T-helper 2 cell treated with Interferon-gamma antibody and Interleukin-4, amounts not matched to agents 5 μg/mL and 100 μg/mL, for 36 hours (primary cell): ENCODE results near the gene IL27RA.
"Not testable (repeated sequence)": the region's sequence is repeated elsewhere in the genome, so short reads cannot be mapped to it uniquely, and the experiment has no call there.

Experiments used
- DNase-seq: peaks from one replicate; pipeline ENCODE4 v3.0.0; 2021; ENCODE audit warnings: low spot score
- H3K27ac Mint-ChIP-seq: one replicate; pipeline ENCODE4 v1.8.0; 2021; ENCODE audit warnings: mild to moderate bottlenecking, mixed read lengths
- H3K27me3 Mint-ChIP-seq: one replicate; pipeline ENCODE4 v1.8.0; 2021; ENCODE audit warnings: low read depth, mixed read lengths
- H3K36me3 Mint-ChIP-seq: one replicate; pipeline ENCODE4 v1.8.0; 2021; ENCODE audit warnings: low read depth, mixed read lengths
- H3K4me1 Mint-ChIP-seq: one replicate; pipeline ENCODE4 v1.8.0; 2021; ENCODE audit warnings: low read depth, mixed read lengths
- H3K4me3 Mint-ChIP-seq: one replicate; pipeline ENCODE4 v1.8.0; 2022; ENCODE audit warnings: mild to moderate bottlenecking, moderate library complexity, mixed read lengths
- H3K9me3 Mint-ChIP-seq: one replicate; pipeline ENCODE4 v1.8.0; 2021; ENCODE audit warnings: mixed read lengths

Gene IL27RA

DNA sequence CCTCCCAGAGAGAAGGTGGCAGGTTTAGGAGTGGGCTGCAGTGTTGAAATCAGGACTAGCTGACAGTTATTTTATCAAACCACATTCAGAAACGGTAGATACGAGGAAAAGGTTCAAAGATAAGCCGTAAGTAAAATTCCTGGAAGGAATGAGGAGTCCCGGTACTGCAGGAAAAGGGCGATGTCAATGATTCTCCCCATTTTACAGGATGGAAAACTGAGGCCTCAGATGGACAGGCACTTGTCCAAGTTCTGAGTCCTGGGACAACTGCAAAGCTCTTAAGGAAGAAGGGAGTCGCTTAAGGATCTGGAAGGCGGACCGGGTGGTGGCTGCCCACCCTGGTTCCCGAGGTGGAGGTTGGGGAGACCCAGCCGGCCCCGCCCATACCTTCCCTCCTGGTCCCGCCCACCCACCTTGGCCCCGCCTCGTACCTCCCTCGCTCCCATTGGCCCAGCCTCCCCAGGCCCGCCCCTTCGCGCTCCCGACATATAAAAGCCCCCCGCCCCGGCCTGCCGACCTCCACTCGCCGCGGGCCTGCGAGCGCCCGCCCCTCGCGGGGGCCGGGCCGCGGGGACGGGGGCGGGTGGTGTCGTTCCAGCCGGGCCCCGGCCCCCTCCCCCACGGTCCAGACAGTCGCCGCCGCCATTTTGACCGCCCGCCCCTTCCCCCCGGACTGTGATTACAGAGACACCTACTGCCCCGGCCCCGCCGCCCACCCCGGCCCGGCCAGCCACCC lies 26.0 kb upstream of the IL27RA start:
- Mint-ChIP-seq H3K4me1 (peaks cover 35% of the 10 kb centered on the region), H3K9me3 (no peaks in the 10 kb centered on the region), H3K27me3 (no peaks in the 10 kb centered on the region), H3K4me3 (peak overlapping the region; percentile 77), H3K36me3 (peaks cover 4% of the 10 kb centered on the region), H3K27ac (peak overlapping the region; percentile 99)
- DNase-seq, result peak; percentile 83

DNA sequence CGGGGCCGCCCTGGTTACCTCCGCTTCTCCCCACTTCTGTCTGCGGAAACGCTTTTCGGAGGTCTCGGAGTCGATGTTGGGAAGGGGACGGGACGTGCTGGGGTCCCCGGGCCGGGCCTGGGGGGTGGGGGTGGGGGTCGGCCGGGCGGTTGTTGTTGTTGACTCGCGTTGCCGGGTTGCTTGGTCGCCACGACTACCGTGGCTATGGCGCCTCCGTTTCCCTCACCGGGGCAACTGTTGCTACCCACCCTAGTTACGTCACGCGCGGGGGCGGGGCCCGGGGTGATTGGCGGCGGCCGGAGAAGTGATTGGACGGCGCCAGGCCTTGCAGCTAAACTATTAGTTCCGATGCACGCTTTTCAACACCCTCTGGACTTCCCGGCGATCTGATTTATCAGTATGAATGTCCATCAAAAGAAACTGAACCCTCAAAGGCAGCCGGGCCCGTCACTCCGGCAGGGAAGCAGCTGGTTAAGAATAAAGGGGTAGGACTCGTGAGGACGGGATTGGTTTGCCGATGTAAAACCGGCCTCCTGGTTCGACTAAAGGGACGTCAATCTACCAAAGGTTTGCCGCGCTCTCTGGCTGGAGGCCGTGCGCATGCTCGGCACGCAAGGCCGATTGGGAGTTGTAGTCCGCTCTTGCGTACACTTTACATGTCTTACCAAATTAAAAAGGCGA lies 25.3 kb upstream of the IL27RA start, which contains the start of gene RFX1:
RFX1 (minus strand) TSS at position 236 of the 681 bp plus-strand sequence. CDS start 12,477 bp downstream, outside the sequence.
- no peaks in the 10 kb centered on the region for H3K27me3 Mint-ChIP-seq
- H3K9me3 Mint-ChIP-seq, result no peaks in the 10 kb centered on the region
- peak within 1 kb of the TSS; percentile 99 for H3K27ac Mint-ChIP-seq
- H3K4me3 Mint-ChIP-seq, result peak within 1 kb of the TSS; percentile 89
- H3K4me1 Mint-ChIP-seq, result peaks cover 30% of the 10 kb centered on the region
- DNase-seq, result peak; percentile 99
- peaks cover 1% of the 10 kb centered on the region for H3K36me3 Mint-ChIP-seq

DNA sequence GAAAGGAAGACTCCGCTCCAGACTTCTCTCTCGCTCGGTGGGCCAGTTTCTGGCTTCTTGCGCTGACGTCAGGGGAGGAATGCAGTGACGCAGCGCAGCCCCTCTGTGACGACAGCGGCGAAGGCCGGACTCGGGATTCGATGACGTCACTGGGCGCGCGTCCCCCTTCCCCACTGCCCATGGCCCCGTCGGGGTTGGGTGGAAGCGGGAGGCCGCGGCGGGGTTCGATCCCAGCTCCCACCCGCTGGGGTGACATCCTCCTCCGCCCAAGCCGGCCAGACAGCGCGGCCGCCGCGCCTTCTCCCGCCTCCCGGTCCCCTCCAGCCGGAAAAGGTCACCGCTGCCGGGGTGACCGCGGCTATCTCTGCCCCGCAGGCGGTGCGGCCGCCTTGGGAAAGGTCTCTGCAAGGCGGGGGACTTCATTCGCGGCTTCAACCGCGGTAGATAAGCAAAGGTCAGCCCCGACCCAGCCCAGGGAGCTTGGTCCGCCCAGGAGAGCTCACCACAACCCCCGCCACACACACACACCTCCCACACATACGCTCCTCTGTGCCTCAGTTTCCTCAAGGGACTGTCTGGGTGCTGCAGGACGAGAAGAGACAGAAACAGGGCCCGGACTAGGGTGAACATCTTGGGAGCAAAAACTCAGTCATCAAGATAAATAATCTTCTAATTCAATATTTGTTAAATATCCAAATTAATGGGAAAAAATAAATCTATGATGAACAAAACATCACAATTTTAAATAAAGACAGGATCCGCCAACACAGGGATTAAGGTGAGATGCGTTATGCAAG lies 24.6 kb upstream of the IL27RA start:
- Mint-ChIP-seq H3K9me3 (no peaks in the 10 kb centered on the region), H3K4me3 (peak overlapping the region; percentile 89), H3K27me3 (no peaks in the 10 kb centered on the region), H3K27ac (peak overlapping the region; percentile 99), H3K36me3 (no peaks in the 10 kb centered on the region), H3K4me1 (peaks cover 28% of the 10 kb centered on the region)
- DNase-seq, result no peak

DNA sequence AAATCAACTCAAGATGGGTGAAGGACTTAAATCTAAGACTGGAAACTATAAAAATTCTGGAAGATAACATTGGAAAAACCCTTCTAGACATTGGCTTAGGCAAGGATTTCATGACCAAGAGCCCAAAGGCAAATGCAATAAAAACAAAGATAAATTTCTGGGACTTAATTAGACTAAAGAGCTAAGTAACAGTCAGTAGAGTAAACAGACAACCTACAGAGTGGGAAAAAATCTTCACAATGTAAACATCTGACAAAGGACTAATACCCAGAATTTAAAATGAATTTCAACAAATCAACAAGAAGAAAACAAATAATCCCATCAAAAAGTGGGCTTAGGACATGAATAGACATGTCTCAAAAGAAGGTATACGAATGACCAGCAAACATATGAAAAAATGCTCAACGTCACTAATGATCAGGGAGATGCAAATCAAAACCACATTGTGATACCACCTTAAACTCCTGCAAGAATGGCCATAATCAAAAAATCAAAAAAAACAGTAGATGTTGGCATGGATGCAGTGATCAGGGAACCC lies 19.1 kb upstream of the IL27RA start:
- H3K27me3 Mint-ChIP-seq, result no peaks in the 10 kb centered on the region
- no peak for DNase-seq
- H3K4me1 Mint-ChIP-seq, result peaks cover 4% of the 10 kb centered on the region

DNA sequence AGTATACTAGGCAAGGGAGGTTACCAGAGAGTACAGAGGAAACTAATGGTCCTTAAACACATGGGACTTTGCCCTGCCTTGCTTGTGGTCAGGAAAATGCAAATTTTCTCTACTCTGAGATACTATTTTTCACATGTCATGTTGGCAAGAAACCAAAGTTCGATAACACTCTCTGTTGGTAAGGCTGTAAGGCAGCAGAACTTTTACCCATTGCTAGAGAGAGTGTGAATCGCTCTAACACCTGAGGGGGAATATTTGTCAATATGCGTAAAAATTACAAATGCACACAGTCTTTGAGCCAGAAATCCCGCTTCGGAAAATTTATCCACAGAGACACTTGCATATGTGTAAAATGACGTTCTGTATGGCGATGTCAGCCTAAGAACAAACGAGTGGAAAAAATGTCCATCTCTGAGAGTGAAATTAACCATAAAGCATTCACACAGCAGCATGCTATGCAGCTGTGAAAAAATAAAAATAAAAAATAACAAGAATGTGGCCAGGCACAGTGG lies 16.0 kb upstream of the IL27RA start:
- no peak overlapping the region for H3K4me3 Mint-ChIP-seq
- DNase-seq, result no peak
- H3K36me3 Mint-ChIP-seq, result no peaks in the 10 kb centered on the region
- no peaks in the 10 kb centered on the region for H3K9me3 Mint-ChIP-seq
- H3K27ac Mint-ChIP-seq, result no peak overlapping the region
- H3K4me1 Mint-ChIP-seq, result peaks cover 7% of the 10 kb centered on the region
- H3K27me3 Mint-ChIP-seq, result no peaks in the 10 kb centered on the region

More for the DNA sequence above, 19.1 kb upstream of the IL27RA start:
- H3K36me3 Mint-ChIP-seq, result no peaks in the 10 kb centered on the region
- H3K9me3 Mint-ChIP-seq, result no peaks in the 10 kb centered on the region
- H3K4me3 Mint-ChIP-seq, result no peak overlapping the region
- H3K27ac Mint-ChIP-seq, result no peak overlapping the region

DNA sequence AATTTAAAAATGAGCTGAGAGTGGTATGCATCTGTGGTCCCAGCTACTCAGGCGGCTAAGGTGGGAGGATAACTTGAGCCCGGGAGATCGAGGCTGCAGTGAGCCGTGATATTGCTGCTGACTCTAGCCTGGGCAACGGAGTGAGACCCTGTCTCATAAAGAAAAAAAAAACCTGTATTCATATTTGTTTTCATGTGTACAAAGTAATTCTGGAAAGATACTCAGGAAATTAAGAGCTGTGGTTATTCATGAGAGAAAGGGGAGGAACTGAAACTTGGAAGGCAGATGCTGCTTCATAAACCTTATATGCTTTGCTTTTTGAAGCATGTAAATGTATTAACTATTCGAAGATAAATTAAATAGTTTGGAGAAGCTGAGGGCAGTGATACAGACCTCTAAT lies 12.5 kb upstream of the IL27RA start:
- H3K36me3 Mint-ChIP-seq, result no peaks in the 10 kb centered on the region
- no peaks in the 10 kb centered on the region for H3K27me3 Mint-ChIP-seq
- no peak overlapping the region for H3K4me3 Mint-ChIP-seq

DNA sequence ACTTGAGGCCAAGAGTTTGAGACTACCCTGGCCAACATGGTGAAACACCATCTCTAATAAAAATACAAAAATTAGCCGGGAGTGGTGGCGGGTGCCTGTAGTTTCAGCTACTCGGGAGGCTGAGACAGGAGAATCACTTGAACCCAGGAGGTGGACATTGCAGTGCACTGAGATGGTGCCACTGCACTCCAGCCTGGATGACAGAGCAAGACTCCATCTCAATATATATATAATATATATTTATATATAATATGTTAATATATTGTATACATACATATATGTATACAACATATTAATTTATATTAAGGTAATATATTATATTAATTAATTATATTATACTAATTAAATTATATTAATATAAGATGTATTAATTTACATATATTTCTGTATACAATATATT lies 11.8 kb upstream of the IL27RA start:
- H3K36me3 Mint-ChIP-seq, DNase-seq, H3K4me3 Mint-ChIP-seq, H3K4me1 Mint-ChIP-seq, H3K27ac Mint-ChIP-seq, H3K27me3 Mint-ChIP-seq, H3K9me3 Mint-ChIP-seq: not testable (repeated sequence)

More for the DNA sequence above, 12.5 kb upstream of the IL27RA start:
- peaks cover 10% of the 10 kb centered on the region for H3K4me1 Mint-ChIP-seq
- no peaks in the 10 kb centered on the region for H3K9me3 Mint-ChIP-seq
- DNase-seq, result no peak
- H3K27ac Mint-ChIP-seq, result no peak overlapping the region

DNA sequence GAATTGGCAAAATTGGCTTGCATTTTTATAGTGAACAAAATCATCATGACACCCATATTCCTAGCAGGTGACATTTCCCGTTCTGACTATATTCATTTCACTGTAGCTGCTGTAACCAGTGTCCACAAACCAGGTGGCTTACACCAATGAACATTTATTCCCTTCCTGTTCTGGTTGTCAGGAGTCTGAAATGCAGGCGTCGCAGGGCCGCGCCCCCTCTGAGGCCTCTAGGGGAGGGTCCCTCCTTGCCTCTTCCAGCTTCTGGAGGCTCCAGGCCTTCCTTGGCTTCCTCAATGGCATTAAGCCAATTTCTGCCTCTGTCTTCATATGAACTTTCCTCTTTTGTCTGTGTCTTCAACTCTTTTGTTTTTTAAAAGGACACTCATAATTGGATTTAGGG lies 10.1 kb upstream of the IL27RA start:
- H3K4me3 Mint-ChIP-seq, result no peak overlapping the region
- H3K27me3 Mint-ChIP-seq, result no peaks in the 10 kb centered on the region
- no peak for DNase-seq
- H3K4me1 Mint-ChIP-seq, result peaks cover 6% of the 10 kb centered on the region
- H3K27ac Mint-ChIP-seq, result no peak overlapping the region
- H3K9me3 Mint-ChIP-seq, result no peaks in the 10 kb centered on the region
- no peaks in the 10 kb centered on the region for H3K36me3 Mint-ChIP-seq

DNA sequence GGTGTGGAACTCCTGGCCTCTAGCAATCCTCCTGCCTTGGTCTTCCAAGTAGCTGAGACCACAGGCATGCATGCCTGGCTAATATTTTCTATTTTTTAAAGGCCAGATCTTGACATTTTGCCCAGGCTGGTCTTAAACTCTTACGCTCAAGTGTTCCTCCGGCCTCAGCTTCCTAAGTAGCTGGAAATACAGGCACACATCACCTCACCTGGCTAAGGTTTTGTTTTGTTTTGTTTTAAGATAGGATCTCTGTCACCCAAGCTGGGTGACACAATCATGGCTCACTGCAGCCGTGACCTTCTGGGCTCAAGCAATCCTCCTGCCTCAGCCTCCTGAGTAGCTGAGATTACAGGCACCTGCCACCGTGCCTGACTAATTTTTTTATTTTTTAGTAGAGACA lies 9.1 kb upstream of the IL27RA start:
- no peaks in the 10 kb centered on the region for H3K36me3 Mint-ChIP-seq

DNA sequence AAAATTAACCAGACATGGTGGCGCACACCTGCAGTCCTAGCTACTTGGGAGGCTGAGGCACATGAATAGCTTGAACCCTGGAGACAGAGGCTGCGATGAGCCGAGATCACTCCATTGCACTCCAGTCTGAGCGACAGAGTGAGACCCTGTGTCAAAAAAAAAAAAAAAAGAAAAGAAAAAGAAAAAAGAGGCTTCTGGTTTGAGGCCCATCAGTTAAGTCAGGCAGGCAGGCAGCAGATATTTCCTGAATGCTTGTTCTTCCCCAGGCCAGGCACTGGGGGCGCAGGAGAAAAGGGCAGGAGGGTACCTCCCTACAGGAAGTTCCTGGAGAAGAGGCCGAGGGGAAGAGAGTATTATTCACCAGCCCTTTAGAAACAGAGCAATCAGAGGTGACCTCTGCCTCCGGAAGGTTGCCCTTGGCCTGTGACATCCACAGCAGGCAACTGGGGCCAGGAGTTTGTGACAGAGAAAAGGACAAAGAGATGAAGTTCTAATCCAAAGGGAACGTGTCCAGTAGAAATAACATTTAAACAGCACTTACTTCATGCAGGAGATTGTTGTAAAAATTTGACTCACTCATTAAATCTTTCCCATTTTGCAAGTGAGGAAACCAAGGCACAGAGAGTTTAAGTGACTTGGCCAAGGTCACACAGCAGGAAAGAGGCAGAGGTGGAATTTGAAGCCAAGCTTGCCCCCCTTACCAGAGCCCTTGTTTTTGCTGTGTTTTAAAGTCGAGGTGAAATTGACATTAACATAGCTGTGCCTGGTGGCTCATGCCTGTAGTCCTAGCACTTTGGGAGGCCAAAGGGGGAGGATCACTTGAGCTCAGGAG lies 7.9 kb upstream of the IL27RA start:
- no peaks in the 10 kb centered on the region for H3K36me3 Mint-ChIP-seq
- H3K27me3 Mint-ChIP-seq, result no peaks in the 10 kb centered on the region
- H3K9me3 Mint-ChIP-seq, result no peaks in the 10 kb centered on the region
- H3K4me3 Mint-ChIP-seq, result no peak overlapping the region
- DNase-seq, result no peak
- H3K4me1 Mint-ChIP-seq, result peaks cover 6% of the 10 kb centered on the region
- H3K27ac Mint-ChIP-seq, result peak overlapping the region; percentile 42

More for the DNA sequence above, 9.1 kb upstream of the IL27RA start:
- Mint-ChIP-seq H3K4me3 (no peak overlapping the region), H3K9me3 (no peaks in the 10 kb centered on the region), H3K27me3 (no peaks in the 10 kb centered on the region), H3K4me1 (peaks cover 6% of the 10 kb centered on the region), H3K27ac (no peak overlapping the region)
- DNase-seq, result no peak

DNA sequence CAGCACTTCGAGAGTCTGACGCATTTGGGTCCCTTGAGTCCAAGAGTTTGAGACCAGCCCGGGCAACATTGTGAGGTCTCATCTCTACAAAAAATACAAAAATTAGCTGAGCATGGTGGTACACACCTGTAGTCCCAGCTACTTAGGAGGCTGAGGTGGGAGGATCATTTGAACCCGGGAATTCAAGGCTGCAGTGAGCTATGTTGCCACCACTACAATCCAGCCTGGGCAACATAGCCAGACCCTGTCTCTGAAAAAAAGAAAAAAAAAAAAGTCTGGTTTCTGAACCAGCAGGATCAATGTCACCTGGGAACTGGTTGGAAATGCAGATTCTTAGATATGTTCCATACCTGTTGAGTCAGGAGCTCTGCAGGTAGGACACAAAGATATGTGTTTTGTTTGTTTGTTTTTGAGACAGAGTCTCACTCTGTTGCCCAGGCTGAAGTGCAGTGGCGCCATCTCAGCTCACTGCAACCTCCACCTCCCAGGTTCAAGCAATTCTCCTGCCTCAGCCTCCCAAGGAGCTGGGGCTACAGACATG lies 4.8 kb upstream of the IL27RA start:
- not testable (repeated sequence) for H3K27ac Mint-ChIP-seq, H3K27me3 Mint-ChIP-seq, H3K36me3 Mint-ChIP-seq, H3K4me1 Mint-ChIP-seq, H3K4me3 Mint-ChIP-seq, DNase-seq, H3K9me3 Mint-ChIP-seq

DNA sequence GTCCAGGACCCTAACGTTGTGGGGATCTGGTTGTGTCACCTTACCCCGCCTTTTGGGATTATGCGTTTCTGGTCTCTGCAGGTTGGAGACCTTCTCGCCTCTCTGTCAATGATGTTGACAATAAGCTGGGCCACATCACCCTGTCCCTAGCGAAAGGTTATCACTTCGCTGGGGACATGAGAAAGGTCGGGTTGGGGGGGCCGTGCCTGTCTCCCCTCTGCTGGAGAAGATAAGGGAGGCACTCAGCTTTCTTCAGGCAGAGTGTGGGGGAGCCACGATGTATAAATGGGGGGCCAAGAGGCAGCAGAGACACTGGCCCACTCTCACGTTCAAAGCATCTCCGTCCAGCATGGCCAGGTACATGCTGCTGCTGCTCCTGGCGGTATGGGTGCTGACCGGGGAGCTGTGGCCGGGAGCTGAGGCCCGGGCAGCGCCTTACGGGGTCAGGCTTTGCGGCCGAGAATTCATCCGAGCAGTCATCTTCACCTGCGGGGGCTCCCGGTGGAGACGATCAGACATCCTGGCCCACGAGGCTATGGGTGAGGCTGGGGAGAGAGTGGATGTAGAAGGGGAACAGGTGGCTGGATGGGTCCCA lies 3.6 kb upstream of the IL27RA start, which contains the start of gene RLN3:
RLN3 (plus strand) TSS at position 293 of the 595 bp plus-strand sequence; CDS start at position 350, 57 bp downstream.
- H3K9me3 Mint-ChIP-seq, result no peaks in the 10 kb centered on the region

More for the DNA sequence above, 3.6 kb upstream of the IL27RA start, which contains the start of gene RLN3:
- Mint-ChIP-seq H3K27ac (no peak within 1 kb of the TSS), H3K36me3 (peaks cover 6% of the 10 kb centered on the region), H3K4me1 (peaks cover 9% of the 10 kb centered on the region), H3K4me3 (no peak within 1 kb of the TSS), H3K27me3 (no peaks in the 10 kb centered on the region)
- no peak for DNase-seq
